Fibroblast of the conjunctiva (primary cell): ENCODE data around the gene RTCB.

ENCODE experiments used
- DNase-seq: peaks from one replicate; pipeline ENCODE4 v3.0.0-alpha.2; 2010; ENCODE audit warnings: low read depth

RTCB gene

DNA sequence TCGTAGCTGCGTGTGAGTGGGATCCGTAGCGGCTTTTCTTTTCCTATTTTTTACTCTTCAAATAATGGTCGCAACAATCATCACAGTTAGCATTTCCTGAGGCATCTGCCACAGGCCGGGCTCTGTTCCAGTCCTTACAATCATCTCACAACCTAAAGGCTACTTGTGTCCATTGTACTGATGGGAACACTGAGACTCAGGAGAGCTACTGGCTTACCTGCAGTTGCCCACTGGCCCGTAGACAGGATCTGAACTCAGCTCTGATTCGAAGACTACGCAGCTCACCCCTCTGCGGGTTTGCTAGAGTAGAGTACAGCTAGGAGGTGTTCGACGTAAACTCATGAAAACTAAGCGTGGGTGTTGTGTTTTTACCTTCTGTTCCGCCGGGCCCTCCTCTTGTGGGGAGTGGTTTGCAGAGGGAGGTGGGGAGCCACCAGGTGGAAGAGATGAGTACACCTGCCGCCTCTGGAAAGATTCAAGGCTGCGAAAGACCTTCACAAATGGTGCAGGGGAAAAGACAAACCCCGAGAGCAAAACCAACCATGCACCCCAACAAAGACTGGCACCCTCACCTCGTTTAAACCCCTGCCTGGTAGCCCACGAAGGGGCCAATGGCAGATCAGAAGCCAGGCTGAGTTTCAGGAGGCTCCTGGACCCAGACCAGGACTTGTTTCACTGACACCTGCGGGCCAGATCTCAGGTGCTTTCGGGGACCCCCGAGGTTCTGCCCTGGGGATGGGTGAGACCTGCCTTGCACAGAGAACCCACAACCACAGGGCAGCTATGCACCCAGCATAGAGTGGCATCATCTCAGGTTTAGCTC lies 72.6 kb downstream of the RTCB start:
- no peak for DNase-seq

DNA sequence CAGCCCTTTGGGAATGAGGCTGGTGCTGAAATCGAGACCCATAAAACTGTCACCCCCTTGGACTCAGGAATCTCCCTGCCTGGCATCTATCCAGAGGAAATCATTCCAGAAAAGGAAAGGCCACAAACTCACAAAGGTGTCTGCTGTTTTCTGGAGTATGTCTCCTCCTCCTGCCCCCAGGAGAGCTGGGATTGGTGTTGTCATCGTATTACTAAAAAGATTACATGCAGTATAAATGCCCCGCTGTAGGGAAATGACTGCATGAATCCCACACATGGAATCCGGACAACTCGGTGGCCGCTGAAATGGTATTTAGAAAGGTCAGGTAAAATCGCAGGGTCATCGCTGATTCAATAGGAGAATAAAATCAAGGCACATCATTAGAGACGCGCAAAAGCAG lies 73.3 kb downstream of the RTCB start:
- no peak for DNase-seq
